GM18951 (cell line): Measurements from ENCODE around the gene ARHGAP6.
"Not testable (repeated sequence)": the region's sequence is repeated elsewhere in the genome, so short reads cannot be mapped to it uniquely, and the experiment has no call there.

Experiments
- POLR2A ChIP-seq: IDR thresholded peaks from 4 replicates; pipeline ENCODE4 v1.6.1; 2011; ENCODE audit warnings: mild to moderate bottlenecking; ENCODE audit not compliant: insufficient read length, insufficient read depth; ENCODE audit errors: extremely low read depth
- in situ Hi-C: fragments of 300-500 bp; cut with MboI; formaldehyde crosslinking; loops from one replicate; pipeline ENCODE4 v1.12.0; 2022; ENCODE audit warnings: low sequenced_read_pairs, mixed read lengths, inconsistent platforms; ENCODE audit not compliant: unreplicated experiment

ARHGAP6 gene

DNA sequence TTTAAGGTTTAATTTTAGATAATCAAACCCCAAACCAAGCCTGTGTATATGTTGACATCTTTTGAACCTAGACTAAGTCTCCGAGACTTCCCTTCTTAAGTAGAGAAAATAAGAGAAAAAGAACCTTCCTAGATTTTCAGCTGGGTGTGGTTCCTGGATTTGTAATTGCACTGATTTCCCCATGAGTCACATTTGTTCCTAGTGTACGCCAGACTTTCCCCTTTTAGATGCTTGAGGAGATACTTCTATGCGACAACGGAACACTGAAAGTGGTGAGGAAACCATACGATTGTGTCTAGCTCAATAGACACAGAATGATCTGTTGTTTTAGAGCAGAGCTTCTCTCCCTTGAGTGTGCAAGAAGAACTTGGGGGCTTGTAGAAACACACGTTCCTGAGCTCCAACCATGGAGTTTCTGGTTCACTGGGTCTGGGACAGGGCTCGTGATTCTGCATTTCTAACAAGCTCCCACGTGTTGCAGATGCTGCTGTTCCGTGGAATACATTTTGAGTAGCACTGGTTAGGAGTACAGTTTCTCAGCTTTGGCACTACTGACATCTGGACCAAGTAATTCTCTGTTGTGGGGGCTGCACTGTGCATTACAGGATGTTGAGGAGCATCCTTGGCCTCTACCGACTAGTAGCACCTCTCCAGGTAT, 285.4 kb downstream of the ARHGAP6 start:
- in situ Hi-C loops, result no loop called here

DNA sequence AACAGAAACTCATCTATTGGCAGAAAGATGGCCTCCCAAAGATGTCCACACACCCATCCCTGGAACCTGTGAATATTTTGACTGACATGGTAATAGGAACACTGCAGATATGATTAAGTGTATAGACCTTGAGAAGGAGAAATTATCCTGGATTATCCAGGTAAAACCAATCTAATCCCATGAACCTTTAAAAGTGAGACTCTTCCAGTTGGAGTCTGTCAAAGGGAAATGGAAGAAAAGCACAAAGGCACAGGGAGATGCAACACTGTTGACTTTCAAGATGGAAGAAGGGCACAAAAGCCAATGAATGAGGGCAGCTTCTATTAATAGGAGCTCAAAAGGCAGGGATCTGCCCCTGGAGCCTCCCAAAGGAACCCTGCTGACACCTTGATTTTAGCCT, 289.6 kb downstream of the ARHGAP6 start:
- TF ChIP-seq POLR2A, result no peak
- in situ Hi-C loops, result no loop called here

More for the DNA sequence above, 285.4 kb downstream of the ARHGAP6 start:
- TF ChIP-seq POLR2A, result no peak

GRCh38 chrX:11375614-11376119, 290.1 kb downstream of the ARHGAP6 start:
- in situ Hi-C loops, result no loop called here
- TF ChIP-seq POLR2A, result no peak

- TF ChIP-seq POLR2A, result no peak
- in situ Hi-C loops, result no loop called here
Measured at GRCh38 chrX:11374570-11374969, 291.1 kb downstream of the ARHGAP6 start.

- in situ Hi-C loops, result no loop called here
- no peak for TF ChIP-seq POLR2A
Measured at GRCh38 chrX:11371106-11371505, 294.6 kb downstream of the ARHGAP6 start.

DNA sequence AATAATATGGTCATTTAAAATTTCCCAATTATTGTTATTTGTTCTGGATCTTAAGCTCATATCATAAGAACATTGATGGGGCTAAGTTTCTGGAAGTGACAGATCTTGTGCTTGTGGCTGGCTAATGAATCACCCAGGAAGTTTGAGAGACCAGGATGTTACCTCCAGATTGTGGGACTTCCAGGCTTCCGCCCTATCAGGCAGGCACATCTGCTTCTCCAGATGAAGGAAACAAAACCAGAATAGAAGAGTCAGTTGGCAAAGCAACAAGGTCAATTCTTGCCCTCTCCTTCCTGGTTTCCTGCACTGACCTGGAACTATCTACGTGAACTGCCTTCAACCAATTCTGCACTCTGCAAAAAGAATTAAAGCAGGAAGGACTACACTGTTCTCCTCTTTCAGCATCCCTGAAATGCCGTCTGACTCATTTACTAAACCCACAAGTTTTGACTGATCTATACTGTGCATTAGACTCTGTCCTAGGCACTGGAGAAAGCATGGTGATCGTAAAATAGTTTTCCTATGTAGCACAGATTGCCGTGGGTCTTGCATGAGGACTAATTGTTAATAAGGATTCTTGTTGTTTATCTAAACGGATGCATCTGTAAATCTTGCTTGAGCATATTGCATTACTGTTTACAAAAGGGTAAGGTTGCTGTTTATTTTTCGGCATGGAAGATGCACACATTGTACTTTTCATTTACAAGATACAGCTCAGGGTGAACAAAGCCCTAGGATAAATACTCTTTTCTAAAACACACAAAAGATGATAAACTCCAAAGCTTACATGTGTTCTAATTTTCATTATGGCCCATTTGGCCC, 297.9 kb downstream of the ARHGAP6 start:
- no peak for TF ChIP-seq POLR2A
- in situ Hi-C loops, result loop anchor here (10.0 kb wide), 1 partner anchor 223 kb away; no protein-coding TSS in a partner anchor

- in situ Hi-C loops, result loop anchor here (10.0 kb wide), 1 partner anchor 222 kb away; no protein-coding TSS in a partner anchor
- no peak for TF ChIP-seq POLR2A
Measured at GRCh38 chrX:11366998-11367595, 298.6 kb downstream of the ARHGAP6 start.

DNA sequence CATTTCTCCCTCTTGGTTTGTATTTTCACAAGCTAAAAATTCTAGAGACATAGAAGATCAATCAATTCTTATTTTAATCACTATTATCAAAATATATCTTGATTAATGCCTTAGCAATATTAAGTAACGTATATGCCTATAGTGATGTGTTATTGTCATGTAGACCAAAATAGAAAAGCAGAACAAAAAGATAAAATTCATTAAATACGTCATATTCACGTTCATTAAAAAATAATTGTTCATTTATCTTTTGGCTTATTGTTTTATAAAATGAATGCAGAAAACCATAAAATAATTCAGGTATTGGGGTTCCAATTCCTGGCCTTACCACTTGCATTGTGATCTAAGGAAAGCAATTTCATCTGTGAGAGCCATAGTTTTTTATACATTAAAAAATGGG, 300.3 kb downstream of the ARHGAP6 start:
- in situ Hi-C loops, result loop anchor here (10.0 kb wide), 1 partner anchor 221 kb away; no protein-coding TSS in a partner anchor

DNA sequence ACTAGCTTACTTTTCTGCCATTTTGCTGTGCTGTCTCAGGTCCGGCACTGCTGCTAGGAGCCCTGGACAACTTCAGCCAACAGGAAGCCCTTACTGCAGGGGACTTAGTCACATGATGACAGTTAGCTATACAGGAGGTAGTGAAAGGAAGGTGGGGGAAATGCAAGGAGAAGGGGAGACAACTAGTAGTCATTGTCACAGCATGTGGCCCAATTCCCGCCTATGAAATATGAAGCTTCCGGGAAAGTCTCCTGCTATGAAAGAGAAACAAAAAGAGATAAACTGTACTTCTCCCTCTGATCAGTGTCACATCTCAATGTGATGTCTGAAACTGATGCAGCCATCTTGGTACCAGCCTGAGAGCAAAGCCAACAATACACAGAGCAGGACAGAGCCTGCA, 300.9 kb downstream of the ARHGAP6 start:
- in situ Hi-C loops, result loop anchor here (10.0 kb wide), 1 partner anchor 220 kb away; no protein-coding TSS in a partner anchor
- TF ChIP-seq POLR2A, result no peak

More for the DNA sequence above, 300.3 kb downstream of the ARHGAP6 start:
- TF ChIP-seq POLR2A, result no peak

DNA sequence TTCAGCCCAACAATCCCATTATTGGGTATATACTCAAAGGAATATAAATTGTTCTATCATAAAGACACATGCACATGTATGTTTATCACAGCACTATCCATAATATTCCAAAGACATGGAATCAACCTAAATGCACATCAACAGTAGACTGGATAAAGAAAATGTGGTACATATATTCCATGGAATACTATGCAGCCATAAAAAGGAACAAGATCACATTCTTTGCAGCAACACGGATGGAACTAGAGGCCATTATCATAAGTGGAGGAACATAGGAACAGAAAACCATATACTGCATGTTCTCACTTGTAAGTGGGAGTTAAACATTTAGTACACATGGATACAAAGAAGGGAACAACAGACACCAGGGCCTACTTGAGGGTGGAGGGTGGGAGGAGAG, 301.9 kb downstream of the ARHGAP6 start:
- in situ Hi-C loops, result loop anchor here (10.0 kb wide), 1 partner anchor 219 kb away; no protein-coding TSS in a partner anchor

- TF ChIP-seq POLR2A, result no peak
- in situ Hi-C loops, result loop anchor here (10.0 kb wide), 1 partner anchor 218 kb away; no protein-coding TSS in a partner anchor
Measured at GRCh38 chrX:11363069-11363594, 302.6 kb downstream of the ARHGAP6 start.

- in situ Hi-C loops, result loop anchor here (10.0 kb wide), 1 partner anchor 217 kb away; no protein-coding TSS in a partner anchor
Measured at GRCh38 chrX:11361666-11362065, 304.1 kb downstream of the ARHGAP6 start.

- in situ Hi-C loops, result not testable (repeated sequence)
Measured at GRCh38 chrX:11355944-11356343, 309.8 kb downstream of the ARHGAP6 start.
